ENCODE results near the gene REV1.

DNA sequence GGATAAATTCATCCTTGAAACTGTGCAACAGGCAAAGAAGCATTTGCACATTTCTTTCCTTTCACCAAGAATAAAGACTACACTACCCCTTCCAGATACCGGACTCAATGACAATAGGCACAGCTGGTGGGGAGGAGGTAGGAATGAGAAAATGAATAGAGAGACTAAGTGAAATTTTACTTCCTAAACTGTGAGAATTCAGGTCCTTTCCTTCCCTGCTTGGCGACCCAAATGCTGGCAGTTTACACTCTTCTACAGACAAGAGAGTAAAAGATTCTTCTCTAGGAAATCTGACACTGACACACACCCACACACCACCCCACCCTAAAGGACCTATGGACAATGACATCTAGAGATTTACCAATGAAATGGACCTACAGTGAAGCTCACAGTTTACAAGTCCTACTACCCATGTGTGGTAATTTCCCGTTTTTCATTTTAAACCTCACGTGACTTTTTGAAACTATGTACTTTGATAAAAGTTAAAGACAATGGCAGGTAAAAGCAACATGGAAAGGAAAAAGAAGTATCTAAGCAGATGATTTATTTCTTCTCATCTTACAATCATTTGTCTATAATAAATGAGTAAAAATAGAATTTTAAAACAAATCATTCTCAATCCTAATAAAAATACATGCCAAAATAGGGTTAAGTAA is 27.9 kb downstream of the REV1 start:
- TF ChIP-seq POLR2AphosphoS5 (IDR thresholded peaks at IDR 0.05) (no peak), POLR2A (IDR thresholded peaks at IDR 0.05) (no peak), EP300 (IDR thresholded peaks at IDR 0.05) (no peak)
- TF ChIP-seq, protein P1, sequence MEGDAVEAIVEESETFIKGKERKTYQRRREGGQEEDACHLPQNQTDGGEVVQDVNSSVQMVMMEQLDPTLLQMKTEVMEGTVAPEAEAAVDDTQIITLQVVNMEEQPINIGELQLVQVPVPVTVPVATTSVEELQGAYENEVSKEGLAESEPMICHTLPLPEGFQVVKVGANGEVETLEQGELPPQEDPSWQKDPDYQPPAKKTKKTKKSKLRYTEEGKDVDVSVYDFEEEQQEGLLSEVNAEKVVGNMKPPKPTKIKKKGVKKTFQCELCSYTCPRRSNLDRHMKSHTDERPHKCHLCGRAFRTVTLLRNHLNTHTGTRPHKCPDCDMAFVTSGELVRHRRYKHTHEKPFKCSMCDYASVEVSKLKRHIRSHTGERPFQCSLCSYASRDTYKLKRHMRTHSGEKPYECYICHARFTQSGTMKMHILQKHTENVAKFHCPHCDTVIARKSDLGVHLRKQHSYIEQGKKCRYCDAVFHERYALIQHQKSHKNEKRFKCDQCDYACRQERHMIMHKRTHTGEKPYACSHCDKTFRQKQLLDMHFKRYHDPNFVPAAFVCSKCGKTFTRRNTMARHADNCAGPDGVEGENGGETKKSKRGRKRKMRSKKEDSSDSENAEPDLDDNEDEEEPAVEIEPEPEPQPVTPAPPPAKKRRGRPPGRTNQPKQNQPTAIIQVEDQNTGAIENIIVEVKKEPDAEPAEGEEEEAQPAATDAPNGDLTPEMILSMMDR (IDR thresholded peaks at IDR 0.05): no peak
